VCaP (cell line): ENCODE data around the gene PRR18.

Source experiments
- H3K27ac ChIP-seq: fragments of 450-650 bp; 2 replicates; pipeline ENCODE4 v1.5.1; 2017
- CTCF ChIP-seq: fragments of 450-650 bp; conservative IDR thresholded peaks from 2 replicates; pipeline ENCODE4 v1.5.1; 2017; ENCODE audit warnings: mild to moderate bottlenecking, moderate library complexity

PRR18 gene

GRCh38 chr6:166301611-166302529 is 6.3 kb downstream of the PRR18 start:
- no peak overlapping the region for H3K27ac ChIP-seq
- TF ChIP-seq CTCF: no peak

- TF ChIP-seq CTCF: no peak
- H3K27ac ChIP-seq: no peak overlapping the region
Observed at GRCh38 chr6:166300357-166300987, 7.7 kb downstream of the PRR18 start.

GRCh38 chr6:166297606-166298005 is 10.6 kb downstream of the PRR18 start:
- H3K27ac ChIP-seq: no peak overlapping the region

GRCh38 chr6:166296035-166296883 is 11.9 kb downstream of the PRR18 start:
- no peak overlapping the region for H3K27ac ChIP-seq
- no peak for TF ChIP-seq CTCF

More at GRCh38 chr6:166297606-166298005, 10.6 kb downstream of the PRR18 start:
- TF ChIP-seq CTCF: no peak

GRCh38 chr6:166293731-166294584 is 14.2 kb downstream of the PRR18 start:
- H3K27ac ChIP-seq: no peak overlapping the region
- TF ChIP-seq CTCF: no peak

- H3K27ac ChIP-seq: no peak overlapping the region
- TF ChIP-seq CTCF: no peak
Observed at GRCh38 chr6:166289207-166290060, 18.8 kb downstream of the PRR18 start.
